RWPE1 (cell line): ENCODE results near the gene SDHA.

Source experiments
- CTCF ChIA-PET: fragments of 350-600 bp; sonication (Branson Sonifier 250); formaldehyde crosslinking; extraction: SDS; loops from one replicate; lab custom pipeline; 2021; lab: Yijun Ruan, JAX
- POLR2A ChIA-PET: fragments of 400-600 bp; formaldehyde crosslinking; extraction: SDS; loops from one replicate; lab custom pipeline; 2020; ENCODE audit warnings: antibody characterized with exemption; ENCODE audit not compliant: low non-redundant PET; lab: Yijun Ruan, JAX
- DNase-seq: peaks from one replicate; pipeline ENCODE4 v3.0.0; 2012; ENCODE audit warnings: low spot score
- H3K27ac ChIP-seq: fragments of 450-650 bp; 2 replicates; pipeline ENCODE4 v1.5.1; 2017
- TF ChIP-seq, protein P1 (sequence below): fragments of 450-650 bp; conservative IDR thresholded peaks from 2 replicates; pipeline ENCODE4 v1.5.1; 2017; ENCODE audit warnings: low read depth, mild to moderate bottlenecking

The SDHA gene

DNA sequence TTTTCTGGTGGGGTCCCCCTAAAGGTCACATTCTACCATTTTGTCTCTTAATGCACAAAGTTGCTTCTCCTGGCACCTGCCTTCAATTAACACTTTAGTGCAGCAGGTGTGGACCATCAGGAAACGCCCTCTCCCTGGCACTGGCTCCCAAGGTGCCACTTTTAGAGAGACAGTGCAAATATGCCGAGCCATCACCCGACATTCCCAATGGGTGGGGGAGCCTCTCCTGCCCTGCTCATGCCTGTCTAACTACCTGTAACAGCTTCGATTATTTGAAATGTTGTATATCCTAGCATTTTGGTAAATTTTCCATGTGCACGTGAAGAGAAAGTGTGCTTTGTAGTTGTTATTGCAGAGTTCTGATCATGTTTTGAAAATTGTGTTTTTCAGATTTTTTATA lies 40.0 kb upstream of the SDHA start:
- POLR2A ChIA-PET: no interaction called here
- H3K27ac ChIP-seq: no peak overlapping the region
- CTCF ChIA-PET: no interaction called here
- no peak for DNase-seq
- TF ChIP-seq, protein P1, sequence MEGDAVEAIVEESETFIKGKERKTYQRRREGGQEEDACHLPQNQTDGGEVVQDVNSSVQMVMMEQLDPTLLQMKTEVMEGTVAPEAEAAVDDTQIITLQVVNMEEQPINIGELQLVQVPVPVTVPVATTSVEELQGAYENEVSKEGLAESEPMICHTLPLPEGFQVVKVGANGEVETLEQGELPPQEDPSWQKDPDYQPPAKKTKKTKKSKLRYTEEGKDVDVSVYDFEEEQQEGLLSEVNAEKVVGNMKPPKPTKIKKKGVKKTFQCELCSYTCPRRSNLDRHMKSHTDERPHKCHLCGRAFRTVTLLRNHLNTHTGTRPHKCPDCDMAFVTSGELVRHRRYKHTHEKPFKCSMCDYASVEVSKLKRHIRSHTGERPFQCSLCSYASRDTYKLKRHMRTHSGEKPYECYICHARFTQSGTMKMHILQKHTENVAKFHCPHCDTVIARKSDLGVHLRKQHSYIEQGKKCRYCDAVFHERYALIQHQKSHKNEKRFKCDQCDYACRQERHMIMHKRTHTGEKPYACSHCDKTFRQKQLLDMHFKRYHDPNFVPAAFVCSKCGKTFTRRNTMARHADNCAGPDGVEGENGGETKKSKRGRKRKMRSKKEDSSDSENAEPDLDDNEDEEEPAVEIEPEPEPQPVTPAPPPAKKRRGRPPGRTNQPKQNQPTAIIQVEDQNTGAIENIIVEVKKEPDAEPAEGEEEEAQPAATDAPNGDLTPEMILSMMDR: no peak

DNA sequence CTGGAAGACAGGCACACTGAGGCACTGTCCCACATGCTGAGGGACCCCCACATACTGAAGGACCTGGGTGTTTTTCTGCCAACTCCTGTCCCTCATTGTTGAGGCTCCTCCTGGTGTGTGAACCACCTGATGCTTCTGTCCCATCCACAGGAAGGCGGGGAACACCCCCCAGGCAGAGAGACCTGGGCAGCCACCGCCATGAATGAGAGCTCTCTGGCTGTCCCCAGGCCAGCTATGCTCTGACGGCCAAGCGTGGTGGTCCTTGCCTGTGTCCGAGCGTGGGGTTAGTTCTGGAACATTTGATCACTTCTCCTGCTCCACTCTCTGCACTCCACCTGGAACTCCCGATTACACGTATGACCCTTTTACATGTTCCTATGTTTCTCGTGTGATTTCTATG lies 38.7 kb upstream of the SDHA start:
- TF ChIP-seq, protein P1: no peak
- POLR2A ChIA-PET: no interaction called here
- DNase-seq: no peak
- no peak overlapping the region for H3K27ac ChIP-seq
- CTCF ChIA-PET: no interaction called here

DNA sequence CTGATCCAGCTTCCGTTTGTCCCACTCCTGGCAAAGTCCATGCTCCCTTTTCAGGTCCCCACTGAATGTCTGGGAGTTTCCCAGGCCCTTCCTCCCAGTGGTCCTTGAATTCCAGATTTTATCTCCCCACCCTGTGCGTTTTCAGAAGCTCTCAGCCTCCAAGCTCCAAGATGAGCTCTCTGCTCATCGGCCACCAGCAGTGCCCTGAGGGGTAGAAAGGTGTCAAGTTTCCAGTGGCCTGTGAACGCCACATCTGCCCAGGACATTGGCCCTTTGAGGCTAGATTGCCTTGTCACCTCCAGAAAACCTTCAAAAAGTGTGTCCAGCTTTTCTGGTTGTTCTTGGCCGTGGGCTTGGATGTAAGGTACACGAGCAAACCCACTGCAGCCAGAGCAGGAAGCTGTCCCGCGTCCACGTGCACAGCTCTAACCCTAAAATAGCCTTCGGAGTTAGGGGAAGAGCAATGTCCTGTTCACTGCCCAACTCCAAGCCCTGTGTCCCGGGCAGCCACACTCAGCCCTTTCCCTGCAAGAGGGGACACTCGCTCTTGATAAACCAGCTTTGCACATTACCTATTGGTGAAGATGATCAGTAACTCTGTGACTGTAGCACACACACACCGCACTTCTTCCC lies 37.7 kb upstream of the SDHA start:
- POLR2A ChIA-PET: no interaction called here
- TF ChIP-seq, protein P1: no peak
- DNase-seq: no peak
- CTCF ChIA-PET: interaction anchor here (0.6 kb wide), 1 partner anchor 11 kb away, joined by 4 read pairs; the partner anchor contains the start of gene LRRC14B
- no peak overlapping the region for H3K27ac ChIP-seq

DNA sequence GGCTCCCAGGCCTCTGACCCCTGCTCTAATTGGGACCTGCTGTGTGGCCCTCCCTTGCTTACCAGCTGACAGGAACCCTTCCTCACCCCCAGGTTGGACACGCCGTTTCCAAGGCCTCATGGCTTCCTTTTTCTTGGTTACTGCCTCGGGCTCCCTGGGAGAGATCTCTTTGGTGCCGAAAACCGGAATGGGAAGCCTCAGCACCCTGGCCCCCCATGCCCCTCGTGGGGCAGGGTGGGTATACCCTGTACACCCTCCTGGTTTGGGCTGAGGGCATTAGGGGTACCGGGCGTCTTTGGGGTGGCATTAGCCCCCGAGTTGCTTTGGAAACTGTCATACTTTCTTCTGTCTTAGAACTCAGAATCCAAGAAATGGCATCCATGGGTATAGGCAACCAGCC lies 37.0 kb upstream of the SDHA start:
- CTCF ChIA-PET: no interaction called here
- POLR2A ChIA-PET: no interaction called here
- no peak for DNase-seq
- TF ChIP-seq, protein P1: no peak
- H3K27ac ChIP-seq: no peak overlapping the region

DNA sequence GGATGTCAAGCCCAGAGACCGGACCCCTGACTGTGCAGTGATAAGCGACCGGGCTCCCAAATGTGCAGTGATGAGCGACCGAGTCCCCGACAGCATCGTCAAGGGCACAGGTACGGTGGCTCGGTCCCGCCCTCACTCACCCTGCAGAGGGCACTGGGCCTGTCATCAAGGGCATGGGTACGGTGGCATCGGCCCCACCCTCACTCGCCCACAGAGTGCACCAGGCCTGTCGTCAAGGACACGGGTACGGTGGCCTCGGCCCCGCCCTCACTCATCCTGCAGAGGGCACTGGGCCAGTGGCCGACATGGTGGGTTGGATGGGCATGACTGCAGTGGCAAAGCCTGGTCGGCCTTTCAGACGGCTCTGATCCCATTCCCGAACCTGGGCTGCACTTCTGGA lies 36.6 kb upstream of the SDHA start:
- TF ChIP-seq, protein P1: no peak
- no peak overlapping the region for H3K27ac ChIP-seq
- no peak for DNase-seq
- POLR2A ChIA-PET: no interaction called here
- CTCF ChIA-PET: no interaction called here

DNA sequence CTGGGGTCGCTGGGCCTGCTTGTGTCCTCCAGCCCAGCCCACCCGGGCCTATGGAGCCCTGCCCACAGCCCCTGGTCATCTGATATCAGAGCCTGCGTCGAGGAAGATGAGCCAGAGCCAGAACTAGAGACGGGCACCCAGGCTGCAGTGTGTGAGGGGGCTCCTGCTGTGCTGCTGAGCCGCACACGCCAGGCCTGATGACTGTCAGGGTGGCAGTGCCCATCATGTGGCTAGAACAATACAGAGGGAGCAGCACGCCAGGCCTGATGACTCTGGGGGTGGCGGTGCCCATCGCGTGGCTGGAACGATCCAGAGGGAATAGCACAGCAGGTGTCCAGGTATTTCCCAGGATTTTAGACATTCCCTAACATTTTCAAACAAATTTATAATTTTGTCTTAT lies 36.0 kb upstream of the SDHA start:
- POLR2A ChIA-PET: no interaction called here
- no peak overlapping the region for H3K27ac ChIP-seq
- DNase-seq: no peak
- TF ChIP-seq, protein P1: no peak
- CTCF ChIA-PET: no interaction called here
